GM18907 (cell line): ENCODE results near the gene OR4C5.
"Not testable (repeated sequence)": the region's sequence is repeated elsewhere in the genome, so short reads cannot be mapped to it uniquely, and the experiment has no call there.

Experiments
- ATAC-seq: cut with Tn5 transposase; IDR thresholded peaks from one replicate; pipeline ENCODE4 v1.9.1; 2021; ENCODE audit warnings: mild to moderate bottlenecking, moderate library complexity; ENCODE audit not compliant: unreplicated experiment

The OR4C5 gene

GRCh38 chr11:48366365-48366764, at the start of gene OR4C5:
TSS of gene OR4C5 (minus strand) at chr11:48366465. CDS start at chr11:48366465, 0 bp downstream.
- no peak for ATAC-seq

GRCh38 chr11:48384670-48385069, 18.4 kb upstream of the OR4C5 start:
- ATAC-seq = no peak

- not testable (repeated sequence) for ATAC-seq
These were observed 17.9 kb upstream of the OR4C5 start for GRCh38 chr11:48384151-48384550.

- not testable (repeated sequence) for ATAC-seq
These were observed 5.0 kb downstream of the OR4C5 start for GRCh38 chr11:48361289-48361688.

DNA sequence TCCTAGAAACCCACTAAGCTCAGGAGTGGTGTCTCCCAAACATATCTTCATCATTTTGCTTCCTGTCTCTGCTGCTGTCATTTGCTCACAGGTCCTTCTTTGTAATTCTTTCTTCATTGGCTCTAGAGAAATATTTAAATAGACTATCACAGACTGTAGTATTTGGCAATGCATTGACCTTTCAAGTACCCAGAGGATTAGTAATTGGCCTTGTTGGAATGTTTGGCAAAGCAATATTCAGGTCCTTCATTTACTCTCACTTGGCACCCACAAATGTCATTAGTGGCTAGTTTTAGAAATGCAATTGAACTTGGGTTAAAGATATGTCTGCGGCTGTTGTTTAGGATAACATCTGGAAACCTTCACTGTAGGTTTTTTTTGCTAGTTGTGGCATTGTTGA, 11.6 kb downstream of the OR4C5 start:
- no peak for ATAC-seq

DNA sequence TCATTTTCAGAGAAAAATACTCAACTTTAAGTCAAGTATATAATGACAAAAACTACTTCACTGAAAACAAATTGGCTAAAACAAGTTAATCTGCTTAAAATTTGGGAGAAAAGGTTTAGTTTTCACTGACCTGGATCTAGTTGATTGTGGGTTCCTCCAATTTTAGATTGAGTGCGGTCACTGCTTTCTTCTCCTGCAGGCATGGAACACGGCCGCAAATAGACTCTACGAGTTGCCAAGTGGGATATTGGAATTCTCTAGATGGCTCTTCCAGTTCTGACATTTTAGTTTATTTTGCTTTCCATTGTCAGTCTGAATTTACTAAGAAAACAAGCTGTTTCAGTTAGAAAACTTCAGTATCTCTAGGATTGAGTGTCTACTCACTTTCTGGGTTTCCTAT, 12.3 kb downstream of the OR4C5 start:
- ATAC-seq = no peak

DNA sequence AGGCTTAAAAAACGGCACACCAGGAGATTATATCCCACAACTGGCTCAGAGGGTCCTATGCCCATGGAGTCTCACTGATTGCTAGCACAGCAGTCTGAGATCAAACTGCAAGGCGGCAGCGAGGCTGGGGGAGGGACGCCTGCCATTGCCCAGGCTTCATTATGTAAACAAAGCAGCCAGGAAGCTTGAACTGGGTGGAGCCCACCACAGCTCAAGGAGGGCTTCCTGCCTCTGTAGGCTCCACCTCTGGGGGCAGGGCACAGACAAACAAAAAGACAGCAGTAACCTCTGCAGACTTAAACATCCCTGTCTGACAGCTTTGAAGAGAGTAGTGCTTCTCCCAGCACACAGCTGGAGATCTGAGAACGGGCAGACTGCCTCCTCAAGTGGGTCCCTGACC, 20.0 kb downstream of the OR4C5 start:
- not testable (repeated sequence) for ATAC-seq

GRCh38 chr11:48342505-48342904, 23.8 kb downstream of the OR4C5 start:
- ATAC-seq = not testable (repeated sequence)

DNA sequence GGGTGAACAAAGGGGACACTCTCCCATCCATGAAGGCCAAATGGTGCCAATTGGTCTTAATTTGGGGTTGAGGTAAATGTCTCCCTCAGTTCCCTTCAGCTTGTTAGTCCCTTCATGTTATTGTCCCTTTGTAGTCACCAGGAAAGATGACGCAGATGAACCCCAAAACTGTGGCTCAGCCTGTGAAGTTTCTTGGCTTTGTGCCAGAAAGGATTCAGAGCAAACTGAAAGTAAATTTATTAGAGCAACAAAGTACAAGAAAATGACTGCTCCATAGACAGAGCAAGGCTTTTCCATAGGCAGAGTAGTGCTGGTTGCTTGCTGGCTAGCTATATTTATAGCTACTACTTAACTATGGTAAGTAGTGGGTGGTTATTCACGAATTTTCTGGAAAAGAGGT, 24.8 kb downstream of the OR4C5 start:
- no peak for ATAC-seq

DNA sequence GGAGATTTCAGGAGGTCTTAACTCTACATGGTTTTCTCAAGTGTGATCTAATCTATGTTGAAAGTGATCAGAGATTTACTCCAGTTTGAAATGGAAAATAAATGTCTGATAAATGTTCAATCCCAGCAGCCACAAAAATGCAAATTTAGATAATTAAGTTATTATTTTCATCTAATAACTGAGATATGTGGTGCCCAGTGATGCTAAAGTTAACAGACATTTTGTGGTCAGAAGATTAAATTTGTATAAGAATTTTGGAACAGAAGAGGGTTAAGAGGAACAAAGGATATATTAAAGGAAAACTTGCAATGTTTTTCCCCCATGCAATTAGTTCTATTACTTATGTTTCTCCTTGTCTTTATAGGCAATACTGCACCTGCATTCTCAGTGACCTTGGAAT, 41.6 kb downstream of the OR4C5 start, which contains the start of gene OR4C3:
OR4C3 (plus strand) TSS at position 301 of the 400 bp plus-strand sequence. CDS start 102 bp downstream, outside the sequence.
- ATAC-seq = not testable (repeated sequence)

GRCh38 chr11:48319813-48320212, 46.5 kb downstream of the OR4C5 start:
- ATAC-seq = not testable (repeated sequence)
